Nephron (organoid): ENCODE data around the gene KRTAP9-4.
"Not testable (repeated sequence)": the region's sequence is repeated elsewhere in the genome, so short reads cannot be mapped to it uniquely, and the experiment has no call there.

Source experiments
- H3K27ac Mint-ChIP-seq, 3 experiments: 2 replicates each; pipeline ENCODE4 v1.8.0; 2020; ENCODE audit warnings: mixed read lengths in 3 of 3, mild to moderate bottlenecking in 2 of 3, moderate library complexity in 1 of 3
- H3K27me3 Mint-ChIP-seq: 2 replicates; pipeline ENCODE4 v1.8.0; 2021; ENCODE audit warnings: low read depth, mild to moderate bottlenecking, moderate library complexity, mixed read lengths
- H3K36me3 Mint-ChIP-seq: 2 replicates; pipeline ENCODE4 v1.8.0; 2020; ENCODE audit warnings: low read depth, mixed read lengths
- H3K4me1 Mint-ChIP-seq: 2 replicates; pipeline ENCODE4 v1.8.0; 2020; ENCODE audit warnings: mixed read lengths
- H3K4me3 Mint-ChIP-seq, 3 experiments: 2 replicates each; pipeline ENCODE4 v1.8.0; 2020; ENCODE audit warnings: mild to moderate bottlenecking in 3 of 3, mixed read lengths in 3 of 3, moderate library complexity in 2 of 3
- H3K9me3 Mint-ChIP-seq: 2 replicates; pipeline ENCODE4 v1.8.0; 2020; ENCODE audit warnings: mixed read lengths
- TF ChIP-seq, protein P1 (sequence below), 3 experiments: fragments of 200-600 bp; sonication (generic); IDR thresholded peaks; one replicate each; pipeline ENCODE4 v1.5.0; 2021; ENCODE audit warnings: antibody characterized with exemption in 3 of 3; ENCODE audit not compliant: unreplicated experiment in 3 of 3

The KRTAP9-4 gene

DNA sequence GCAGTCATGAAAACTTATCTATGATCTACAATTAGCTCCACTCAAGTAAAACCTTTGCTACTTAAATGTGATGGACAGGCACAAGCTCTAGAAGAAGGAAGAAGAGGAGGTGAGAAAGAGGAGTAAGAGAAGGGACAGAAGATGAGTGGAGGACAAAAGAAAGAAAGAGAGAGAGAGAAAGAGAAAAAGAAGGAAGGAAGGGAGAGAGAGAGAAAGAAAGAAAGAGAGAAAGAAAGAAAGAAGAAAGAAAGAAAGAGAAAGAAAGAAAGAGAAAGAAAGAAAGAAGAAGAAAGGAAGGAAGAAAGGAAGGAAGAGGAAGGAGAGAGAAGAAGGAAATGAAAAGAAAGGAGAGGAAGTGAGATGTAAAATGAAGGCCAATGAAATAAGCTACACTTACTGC lies 19.4 kb upstream of the KRTAP9-4 start:
- Mint-ChIP-seq H3K4me3 (no peak overlapping the region), H3K27me3 (peaks cover 38% of the 10 kb centered on the region), H3K36me3 (no peaks in the 10 kb centered on the region), H3K4me1 (no peaks in the 10 kb centered on the region), H3K27ac (no peak overlapping the region), H3K9me3 (no peaks in the 10 kb centered on the region)
- TF ChIP-seq, protein P1, sequence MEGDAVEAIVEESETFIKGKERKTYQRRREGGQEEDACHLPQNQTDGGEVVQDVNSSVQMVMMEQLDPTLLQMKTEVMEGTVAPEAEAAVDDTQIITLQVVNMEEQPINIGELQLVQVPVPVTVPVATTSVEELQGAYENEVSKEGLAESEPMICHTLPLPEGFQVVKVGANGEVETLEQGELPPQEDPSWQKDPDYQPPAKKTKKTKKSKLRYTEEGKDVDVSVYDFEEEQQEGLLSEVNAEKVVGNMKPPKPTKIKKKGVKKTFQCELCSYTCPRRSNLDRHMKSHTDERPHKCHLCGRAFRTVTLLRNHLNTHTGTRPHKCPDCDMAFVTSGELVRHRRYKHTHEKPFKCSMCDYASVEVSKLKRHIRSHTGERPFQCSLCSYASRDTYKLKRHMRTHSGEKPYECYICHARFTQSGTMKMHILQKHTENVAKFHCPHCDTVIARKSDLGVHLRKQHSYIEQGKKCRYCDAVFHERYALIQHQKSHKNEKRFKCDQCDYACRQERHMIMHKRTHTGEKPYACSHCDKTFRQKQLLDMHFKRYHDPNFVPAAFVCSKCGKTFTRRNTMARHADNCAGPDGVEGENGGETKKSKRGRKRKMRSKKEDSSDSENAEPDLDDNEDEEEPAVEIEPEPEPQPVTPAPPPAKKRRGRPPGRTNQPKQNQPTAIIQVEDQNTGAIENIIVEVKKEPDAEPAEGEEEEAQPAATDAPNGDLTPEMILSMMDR (IDR thresholded peaks at IDR 0.05; ENCODE audit: unreplicated experiment in 3 of 3): no peak

DNA sequence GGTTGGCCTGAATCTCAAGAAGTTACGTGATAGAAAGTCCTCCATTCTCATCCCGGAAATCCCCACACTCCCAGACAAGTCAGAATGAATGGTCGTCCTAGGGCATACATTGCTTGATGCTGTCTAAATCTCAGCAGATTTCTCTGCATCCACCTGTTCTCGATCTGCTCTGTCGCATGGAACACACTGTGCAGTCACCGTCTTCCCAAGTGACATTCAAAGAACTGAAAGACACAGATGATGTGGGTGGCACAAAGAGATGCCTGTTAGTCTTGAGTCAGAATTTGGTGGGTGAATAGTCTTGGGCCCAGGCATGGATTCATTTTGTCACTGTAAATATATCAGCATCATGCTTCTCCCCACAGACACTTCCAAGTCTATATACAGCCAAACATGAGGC lies 17.8 kb upstream of the KRTAP9-4 start:
- Mint-ChIP-seq H3K27me3 (peaks cover 37% of the 10 kb centered on the region), H3K4me1 (no peaks in the 10 kb centered on the region), H3K9me3 (no peaks in the 10 kb centered on the region), H3K27ac (no peak overlapping the region), H3K4me3 (no peak overlapping the region), H3K36me3 (no peaks in the 10 kb centered on the region)
- TF ChIP-seq, protein P1 (IDR thresholded peaks at IDR 0.05; ENCODE audit: unreplicated experiment in 3 of 3): no peak

DNA sequence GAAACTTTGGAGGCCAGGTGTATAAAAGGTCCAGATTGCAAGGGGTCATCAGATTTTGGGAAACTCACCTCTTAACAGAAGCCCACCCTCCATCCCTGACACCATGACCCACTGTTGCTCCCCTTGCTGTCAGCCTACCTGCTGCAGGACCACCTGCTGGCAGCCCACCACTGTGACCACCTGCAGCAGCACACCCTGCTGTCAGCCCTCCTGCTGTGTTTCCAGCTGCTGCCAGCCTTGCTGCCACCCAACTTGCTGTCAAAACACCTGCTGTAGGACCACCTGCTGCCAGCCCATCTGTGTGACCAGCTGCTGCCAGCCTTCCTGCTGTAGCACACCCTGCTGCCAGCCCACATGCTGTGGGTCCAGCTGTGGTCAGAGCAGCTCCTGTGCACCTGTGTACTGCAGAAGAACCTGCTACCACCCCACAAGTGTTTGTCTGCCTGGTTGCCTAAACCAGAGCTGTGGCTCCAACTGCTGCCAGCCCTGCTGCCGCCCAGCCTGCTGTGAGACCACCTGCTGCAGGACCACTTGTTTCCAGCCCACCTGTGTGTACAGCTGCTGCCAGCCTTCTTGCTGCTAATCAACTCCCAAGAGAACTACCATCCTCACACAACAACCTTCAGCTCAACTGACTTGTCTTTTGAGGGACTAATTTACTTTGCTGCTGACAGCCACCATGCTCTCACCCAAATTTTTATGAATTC lies 16.9 kb upstream of the KRTAP9-4 start, which contains the start of gene KRTAP9-3:
Gene KRTAP9-3, plus strand, starts transcription at position 51 of the 707 bp plus-strand sequence. Its CDS starts 53 bp downstream, at position 104.
- not testable (repeated sequence) for H3K4me1 Mint-ChIP-seq, H3K9me3 Mint-ChIP-seq, H3K4me3 Mint-ChIP-seq, H3K27ac Mint-ChIP-seq, H3K36me3 Mint-ChIP-seq
- H3K27me3 Mint-ChIP-seq: peaks cover 39% of the 10 kb centered on the region

DNA sequence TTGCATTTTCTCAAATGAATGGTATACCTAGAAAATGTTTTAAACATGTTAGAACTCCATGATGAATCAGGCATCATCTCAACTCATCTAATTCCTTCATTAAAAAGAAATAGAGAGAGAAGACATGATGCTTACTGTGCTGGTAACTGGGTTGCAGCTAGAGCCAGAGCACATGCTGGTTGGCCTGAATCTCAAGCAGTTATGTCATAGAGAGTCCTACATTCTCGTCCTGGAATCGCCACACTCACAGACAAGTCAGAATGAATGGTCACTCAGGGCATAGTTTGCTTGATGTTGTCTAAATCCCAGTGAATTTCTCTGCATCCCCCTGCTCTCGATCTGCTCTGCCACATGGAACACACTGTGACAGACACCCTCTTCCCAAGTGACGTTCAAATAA lies 12.4 kb upstream of the KRTAP9-4 start:
- H3K4me1 Mint-ChIP-seq, H3K4me3 Mint-ChIP-seq, H3K27ac Mint-ChIP-seq, H3K9me3 Mint-ChIP-seq, H3K36me3 Mint-ChIP-seq: not testable (repeated sequence)
- peaks cover 32% of the 10 kb centered on the region for H3K27me3 Mint-ChIP-seq

DNA sequence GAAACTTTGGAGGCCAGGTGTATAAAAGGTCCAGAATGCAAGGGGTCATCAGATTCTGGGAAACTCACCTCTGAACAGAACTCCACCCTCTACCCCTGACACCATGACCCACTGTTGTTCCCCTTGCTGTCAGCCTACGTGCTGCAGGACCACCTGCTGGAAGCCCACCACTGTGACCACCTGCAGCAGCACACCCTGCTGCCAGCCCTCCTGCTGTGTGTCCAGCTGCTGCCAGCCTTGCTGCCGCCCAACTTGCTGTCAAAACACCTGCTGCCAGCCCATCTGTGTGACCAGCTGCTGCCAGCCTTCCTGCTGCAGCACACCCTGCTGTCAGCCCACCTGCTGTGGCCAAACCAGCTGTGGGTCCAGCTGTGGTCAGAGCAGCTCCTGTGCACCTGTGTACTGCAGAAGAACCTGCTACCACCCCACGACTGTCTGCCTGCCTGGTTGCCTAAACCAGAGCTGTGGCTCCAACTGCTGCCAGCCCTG lies 11.5 kb upstream of the KRTAP9-4 start, which contains the start of gene KRTAP9-8:
Gene KRTAP9-8, plus strand, starts transcription at position 51 of the 489 bp plus-strand sequence. Its CDS starts 53 bp downstream, at position 104.
- H3K4me3 Mint-ChIP-seq, H3K27ac Mint-ChIP-seq, H3K4me1 Mint-ChIP-seq, H3K36me3 Mint-ChIP-seq: not testable (repeated sequence)
- peaks cover 14% of the 10 kb centered on the region for H3K9me3 Mint-ChIP-seq
- H3K27me3 Mint-ChIP-seq: peaks cover 34% of the 10 kb centered on the region

DNA sequence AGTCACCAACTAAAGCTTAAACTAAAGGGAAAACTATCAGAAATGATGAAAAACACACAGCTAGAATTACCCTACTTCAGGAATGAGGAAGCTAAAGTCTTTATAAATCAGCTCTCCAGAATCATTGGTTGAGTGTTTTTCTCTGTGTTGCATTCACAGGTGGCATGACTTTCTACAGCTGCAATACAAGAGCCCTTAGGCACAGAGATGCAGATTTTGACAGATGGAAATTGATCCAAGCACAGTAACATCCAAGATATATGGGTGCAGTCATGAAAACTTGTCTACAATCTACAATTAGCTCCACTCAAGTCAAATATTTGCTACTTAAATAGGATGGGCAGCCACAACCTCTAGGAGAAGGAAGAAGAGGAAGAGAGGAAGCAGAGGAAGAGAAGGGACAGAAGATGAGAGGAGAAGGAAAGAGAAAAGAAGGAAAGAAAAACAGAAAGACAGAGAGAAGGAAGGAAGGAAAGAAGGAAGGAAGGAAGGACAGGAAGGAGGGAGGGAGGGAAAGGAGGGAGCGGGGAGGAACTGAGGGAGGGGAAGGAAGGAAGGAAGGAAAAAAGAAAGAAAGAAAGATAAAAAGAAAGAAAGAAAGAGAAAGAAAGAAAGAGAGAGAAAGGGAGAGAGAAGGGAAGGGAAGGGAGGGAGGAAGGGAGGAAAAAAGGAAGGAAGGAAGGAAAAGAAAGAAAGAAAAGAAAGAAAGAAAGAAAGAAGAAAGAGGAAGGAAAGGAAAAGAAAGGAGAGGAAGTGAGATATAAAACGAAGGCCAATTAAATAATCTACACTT lies 2.3 kb upstream of the KRTAP9-4 start:
- not testable (repeated sequence) for H3K4me1 Mint-ChIP-seq, H3K36me3 Mint-ChIP-seq
- peaks cover 39% of the 10 kb centered on the region for H3K27me3 Mint-ChIP-seq

DNA sequence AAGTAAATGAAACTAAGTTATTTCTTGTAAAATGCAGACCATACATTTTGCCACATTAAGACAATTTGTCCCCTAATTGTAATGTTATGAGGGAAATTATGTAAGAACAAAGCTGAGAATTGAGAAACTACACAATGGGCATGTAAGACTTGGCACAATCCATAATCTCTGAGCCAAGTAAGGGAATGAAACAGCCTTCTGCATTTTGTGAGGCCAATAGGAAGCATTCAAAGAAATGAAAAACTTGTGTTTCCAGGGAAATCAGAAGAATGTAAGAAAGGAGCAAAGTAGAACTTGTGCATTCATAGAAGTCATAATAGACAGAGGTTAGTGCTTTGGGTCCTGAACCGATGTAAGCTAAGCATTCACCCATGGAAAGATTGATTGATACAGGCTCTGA lies 1.8 kb downstream of the KRTAP9-4 start:
- TF ChIP-seq, protein P1 (IDR thresholded peaks at IDR 0.05; ENCODE audit: unreplicated experiment in 3 of 3): no peak
- no peaks in the 10 kb centered on the region for H3K9me3 Mint-ChIP-seq
- H3K27me3 Mint-ChIP-seq: peaks cover 65% of the 10 kb centered on the region
- H3K4me1 Mint-ChIP-seq: no peaks in the 10 kb centered on the region
- no peak overlapping the region for H3K4me3 Mint-ChIP-seq
- no peaks in the 10 kb centered on the region for H3K36me3 Mint-ChIP-seq
- no peak overlapping the region for H3K27ac Mint-ChIP-seq

More for the DNA sequence above, 2.3 kb upstream of the KRTAP9-4 start:
- H3K9me3 Mint-ChIP-seq, H3K4me3 Mint-ChIP-seq, H3K27ac Mint-ChIP-seq: not testable (repeated sequence)
